Epithelial cell of prostate (primary cell): ENCODE measurements around the gene MIS18A.
"Not testable (repeated sequence)": the region's sequence is repeated elsewhere in the genome, so short reads cannot be mapped to it uniquely, and the experiment has no call there.

ENCODE experiments used
- DNase-seq: peaks from one replicate; pipeline ENCODE4 v3.0.0-alpha.2; 2011; ENCODE audit warnings: low read depth, low spot score
- H3K27ac ChIP-seq: fragments of 450-650 bp; 2 replicates; pipeline ENCODE4 v1.5.1; 2017; ENCODE audit warnings: mild to moderate bottlenecking

The MIS18A gene

GRCh38 chr21:32306021-32306780, 27.4 kb upstream of the MIS18A start:
- DNase-seq: no peak
- H3K27ac ChIP-seq: no peak overlapping the region

- H3K27ac ChIP-seq: no peak overlapping the region
- no peak for DNase-seq
These were observed 26.1 kb upstream of the MIS18A start for GRCh38 chr21:32304998-32305397.

GRCh38 chr21:32303385-32303784, 24.5 kb upstream of the MIS18A start:
- no peak overlapping the region for H3K27ac ChIP-seq
- DNase-seq: no peak

GRCh38 chr21:32302560-32302959, 23.7 kb upstream of the MIS18A start:
- H3K27ac ChIP-seq: no peak overlapping the region
- DNase-seq: no peak

DNA sequence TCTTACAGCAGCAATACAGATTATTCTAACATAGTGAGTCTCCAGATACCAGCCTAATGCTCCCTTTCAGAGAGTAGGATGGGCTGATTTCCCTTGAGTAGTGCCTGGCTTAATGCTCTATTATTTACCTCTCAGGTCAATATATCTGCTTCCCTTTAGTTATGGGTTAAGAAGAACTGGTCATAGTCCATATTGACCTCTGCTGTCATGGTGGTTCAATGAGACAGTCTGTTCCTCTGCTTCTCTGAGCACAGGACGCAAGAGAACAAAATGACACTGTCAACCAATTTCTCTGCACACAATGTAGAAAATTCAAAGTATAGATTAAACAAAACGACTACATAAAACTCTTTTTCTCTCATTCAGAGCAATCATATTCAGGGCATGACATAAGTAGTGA, 22.7 kb upstream of the MIS18A start:
- H3K27ac ChIP-seq: no peak overlapping the region
- DNase-seq: no peak

- no peak overlapping the region for H3K27ac ChIP-seq
- DNase-seq: no peak
These were observed 21.4 kb upstream of the MIS18A start for GRCh38 chr21:32300117-32300681.

GRCh38 chr21:32299695-32300094, 20.8 kb upstream of the MIS18A start:
- no peak for DNase-seq
- H3K27ac ChIP-seq: no peak overlapping the region

DNA sequence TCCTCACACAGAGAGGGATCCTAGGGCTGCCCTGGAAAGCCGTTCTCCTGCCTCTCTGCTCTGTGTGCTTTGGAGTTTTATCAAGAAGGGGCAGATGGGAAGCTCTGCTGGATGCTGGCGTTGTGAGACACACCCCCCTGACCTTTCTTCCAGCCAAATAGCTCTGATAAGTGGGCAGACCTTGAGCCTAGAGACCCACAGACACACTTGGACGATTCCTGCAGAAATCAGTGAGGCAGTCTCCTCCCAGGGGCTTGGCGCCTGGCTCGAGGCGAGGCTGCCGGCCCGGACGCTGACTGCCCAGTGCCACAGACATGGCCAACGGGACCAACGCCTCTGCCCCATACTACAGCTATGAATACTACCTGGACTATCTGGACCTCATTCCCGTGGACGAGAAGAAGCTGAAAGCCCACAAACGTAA, 19.8 kb upstream of the MIS18A start, which contains the start of gene MRAP:
Gene MRAP, plus strand, starts transcription at position 198 of the 424 bp plus-strand sequence. Its CDS starts 117 bp downstream, at position 315.
- H3K27ac ChIP-seq: no peak within 1 kb of the TSS

DNA sequence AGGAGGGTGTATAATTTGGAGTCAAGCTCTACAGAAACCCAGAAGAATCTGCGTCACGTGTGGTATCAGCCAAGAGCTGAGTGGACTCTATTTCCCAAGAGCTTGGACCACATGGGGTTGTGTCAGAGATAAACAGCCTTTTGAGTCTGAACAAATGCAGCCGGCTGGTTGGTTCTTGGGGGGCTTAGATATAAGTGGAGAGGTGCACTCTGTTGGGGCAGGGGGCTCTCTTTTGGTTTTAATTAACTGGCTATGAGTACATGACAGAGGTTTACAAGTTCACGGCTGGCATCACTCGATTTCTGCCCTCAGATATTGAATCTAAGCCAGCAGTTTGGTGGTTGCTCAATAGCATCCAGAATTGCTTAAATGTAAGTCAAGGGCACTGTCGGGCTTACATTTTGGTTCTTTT, 19.3 kb upstream of the MIS18A start:
- H3K27ac ChIP-seq: no peak overlapping the region
- no peak for DNase-seq

More for the DNA sequence above, 19.8 kb upstream of the MIS18A start, which contains the start of gene MRAP:
- DNase-seq: no peak

GRCh38 chr21:32297449-32297848, 18.6 kb upstream of the MIS18A start:
- no peak for DNase-seq

GRCh38 chr21:32285476-32285875, 6.6 kb upstream of the MIS18A start:
- H3K27ac ChIP-seq: no peak overlapping the region
- no peak for DNase-seq

More at GRCh38 chr21:32297449-32297848, 18.6 kb upstream of the MIS18A start:
- no peak overlapping the region for H3K27ac ChIP-seq

DNA sequence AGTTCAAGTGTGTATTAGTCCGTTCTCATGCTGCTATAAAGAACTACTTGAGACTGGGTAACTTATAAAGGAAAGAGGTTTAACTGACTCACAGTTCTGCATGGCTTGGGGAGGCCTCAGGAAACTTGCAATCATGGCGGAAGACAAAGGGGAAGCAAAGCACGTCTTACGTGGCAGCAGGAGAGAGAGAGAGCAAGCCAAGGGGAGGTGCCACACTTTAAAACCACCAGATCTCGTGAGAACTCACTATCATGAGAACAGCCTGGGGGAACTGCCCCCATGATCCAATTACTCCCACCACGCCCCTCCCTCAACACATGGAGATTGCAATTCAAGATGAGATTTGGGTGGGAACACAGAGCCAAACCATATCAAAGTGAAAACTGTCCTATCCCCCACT, 4.1 kb upstream of the MIS18A start:
- DNase-seq: no peak

DNA sequence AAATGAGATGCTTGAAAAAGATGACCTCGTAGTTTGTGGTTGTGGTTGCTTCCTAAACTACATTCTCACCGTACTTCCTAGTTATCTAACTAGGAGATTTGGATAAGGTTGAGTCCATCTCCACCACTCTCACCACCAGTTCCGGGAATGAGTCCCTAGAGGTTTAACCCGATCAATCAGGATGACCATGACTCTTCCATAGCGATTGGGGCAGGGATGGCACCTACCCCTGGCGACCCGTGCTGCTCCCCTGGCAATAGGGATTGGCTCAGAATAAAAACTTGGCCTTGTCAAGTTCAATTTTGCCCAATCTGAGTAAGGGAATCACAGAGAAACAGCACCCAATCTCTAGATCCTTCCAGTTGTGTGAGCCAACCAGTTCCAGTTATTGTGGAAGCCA, 2.7 kb upstream of the MIS18A start:
- H3K27ac ChIP-seq: no peak overlapping the region
- no peak for DNase-seq

More for the DNA sequence above, 4.1 kb upstream of the MIS18A start:
- no peak overlapping the region for H3K27ac ChIP-seq

- DNase-seq: no peak
- H3K27ac ChIP-seq: peak overlapping the region; percentile 49
These were observed 480 bp upstream of the MIS18A start for GRCh38 chr21:32279377-32279680.

DNA sequence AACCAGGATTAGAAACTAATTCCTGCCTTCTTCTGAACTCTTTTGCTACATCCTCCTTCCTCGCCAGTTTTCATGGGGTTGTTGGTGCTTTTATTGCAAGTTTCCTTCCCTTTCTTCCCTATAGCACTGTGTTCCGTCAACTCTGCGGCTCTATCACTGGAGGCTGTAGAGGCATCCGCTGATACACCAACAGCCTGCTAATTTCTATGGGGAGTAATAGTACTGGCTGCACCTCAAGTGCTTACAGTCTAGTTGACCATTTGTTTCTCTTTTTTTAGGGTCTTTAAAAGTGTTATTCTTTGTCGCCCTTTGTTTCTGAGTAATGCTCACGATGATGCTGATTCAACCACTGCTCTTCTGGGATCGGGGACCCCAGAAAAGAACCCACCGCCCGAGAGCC, 746 bp downstream of the MIS18A start:
- no peak overlapping the region for H3K27ac ChIP-seq
- DNase-seq: no peak

DNA sequence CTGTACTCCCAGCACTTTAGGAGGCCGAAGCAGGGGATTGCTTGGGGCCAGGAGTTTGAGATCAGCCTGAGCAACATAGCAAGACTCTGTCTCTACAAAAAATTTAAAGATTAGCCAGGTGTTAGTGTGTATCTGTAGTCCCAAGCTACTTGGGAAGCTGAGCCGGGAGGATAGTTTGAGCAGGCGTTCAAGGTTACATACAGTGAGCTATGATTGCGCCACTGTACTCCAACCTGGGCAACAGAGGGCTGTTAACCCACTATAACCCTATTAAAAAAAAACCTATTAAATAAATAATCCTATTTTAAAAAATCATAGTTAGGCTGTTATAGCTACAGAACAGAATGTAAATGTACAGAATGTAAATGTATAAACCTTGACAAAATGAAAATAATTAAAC, 2.2 kb downstream of the MIS18A start:
- H3K27ac ChIP-seq: no peak overlapping the region
- DNase-seq: no peak

DNA sequence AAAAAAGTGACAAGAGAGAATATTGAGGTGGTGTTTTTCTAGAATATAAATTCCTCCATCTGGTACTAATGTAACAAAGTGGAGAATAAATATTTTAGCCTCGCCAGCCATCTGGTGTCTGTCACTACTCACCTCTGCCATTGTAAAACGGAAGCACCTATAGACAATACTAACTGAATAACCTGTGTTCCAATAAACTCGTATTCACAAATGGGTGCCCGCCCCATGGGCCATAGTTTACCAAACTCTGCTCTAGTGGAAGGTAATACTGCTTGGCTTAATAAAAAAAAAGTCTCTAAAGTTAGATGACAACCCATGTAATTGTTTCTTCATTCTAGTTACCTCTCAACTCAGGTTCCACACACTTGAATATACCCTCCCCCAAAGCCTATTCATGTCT, 8.1 kb downstream of the MIS18A start:
- DNase-seq: no peak
- H3K27ac ChIP-seq: no peak overlapping the region

DNA sequence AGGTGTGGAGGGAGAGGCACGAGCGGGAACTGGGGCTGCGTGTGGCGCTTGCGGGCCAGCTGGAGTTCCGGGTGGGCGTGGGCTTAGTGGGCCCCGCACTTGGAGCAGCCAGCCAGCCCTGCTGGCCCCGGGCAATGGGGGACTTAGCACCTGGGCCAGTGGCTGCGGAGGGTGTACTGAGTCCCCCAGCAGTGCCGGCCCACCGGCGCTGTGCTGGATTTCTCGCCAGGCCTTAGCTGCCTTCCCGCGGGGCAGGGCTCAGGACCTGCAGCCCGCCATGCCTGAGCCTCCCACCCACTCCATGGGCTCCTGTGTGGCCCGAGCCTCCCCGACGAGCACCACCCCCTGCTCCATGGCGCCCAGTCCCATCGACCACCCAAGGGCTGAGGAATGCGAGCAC, 13.5 kb downstream of the MIS18A start:
- H3K27ac ChIP-seq, DNase-seq: not testable (repeated sequence)

DNA sequence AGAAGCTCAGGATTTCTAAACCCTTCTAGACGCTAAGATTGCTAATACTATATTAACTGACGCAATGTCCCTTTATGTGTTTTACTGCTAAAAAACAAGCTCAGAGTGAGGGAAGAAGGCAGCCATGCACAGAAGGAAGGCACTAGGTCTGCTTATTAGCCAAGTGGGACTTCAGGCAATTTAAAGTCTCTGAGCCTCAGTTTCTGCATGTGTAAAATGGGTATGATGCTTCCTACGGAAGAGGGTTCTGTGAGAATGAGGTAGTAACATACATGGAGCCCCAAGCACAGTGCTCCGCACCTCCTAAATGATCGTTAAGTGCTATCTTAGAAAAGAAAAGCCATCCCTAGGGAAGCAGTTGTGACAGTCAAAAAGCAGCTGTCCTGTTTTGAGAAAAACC, 16.9 kb downstream of the MIS18A start:
- H3K27ac ChIP-seq: no peak overlapping the region
- no peak for DNase-seq

DNA sequence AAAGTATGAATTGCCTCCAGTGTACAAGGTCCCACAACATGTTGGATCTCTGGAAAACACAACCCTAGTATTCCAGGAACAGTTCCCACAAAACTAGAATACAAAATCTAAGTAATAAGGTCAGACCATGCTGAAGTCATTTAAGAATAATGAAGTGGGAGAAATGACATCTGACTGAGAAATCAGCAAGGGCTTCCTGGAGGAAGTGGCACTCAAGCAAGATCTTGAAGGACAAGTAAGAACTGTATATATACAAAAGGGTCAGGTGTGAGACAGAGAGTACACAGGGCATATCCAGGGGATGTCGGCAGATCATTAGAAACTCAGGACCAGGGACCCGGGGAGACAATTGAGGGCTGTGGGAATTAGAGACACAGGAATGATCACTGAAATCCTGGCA, 18.7 kb downstream of the MIS18A start:
- no peak for DNase-seq
- no peak overlapping the region for H3K27ac ChIP-seq

GRCh38 chr21:32258786-32259048, 20.1 kb downstream of the MIS18A start:
- H3K27ac ChIP-seq, DNase-seq: not testable (repeated sequence)
